GM18517 (cell line): ENCODE results near the gene ADIG.

Experiments used
- ATAC-seq: cut with Tn5 transposase; IDR thresholded peaks from one replicate; pipeline ENCODE4 v1.9.1; 2021; ENCODE audit warnings: mild to moderate bottlenecking, moderate library complexity; ENCODE audit not compliant: unreplicated experiment

Gene ADIG

GRCh38 chr20:38581013-38581412 lies at the start of gene ADIG:
Gene ADIG (plus strand): TSS chr20:38581197. CDS start chr20:38581251, 54 bp downstream.
- no peak for ATAC-seq

- ATAC-seq, result no peak
Measured at GRCh38 chr20:38534756-38535155, 46.2 kb upstream of the ADIG start.

DNA sequence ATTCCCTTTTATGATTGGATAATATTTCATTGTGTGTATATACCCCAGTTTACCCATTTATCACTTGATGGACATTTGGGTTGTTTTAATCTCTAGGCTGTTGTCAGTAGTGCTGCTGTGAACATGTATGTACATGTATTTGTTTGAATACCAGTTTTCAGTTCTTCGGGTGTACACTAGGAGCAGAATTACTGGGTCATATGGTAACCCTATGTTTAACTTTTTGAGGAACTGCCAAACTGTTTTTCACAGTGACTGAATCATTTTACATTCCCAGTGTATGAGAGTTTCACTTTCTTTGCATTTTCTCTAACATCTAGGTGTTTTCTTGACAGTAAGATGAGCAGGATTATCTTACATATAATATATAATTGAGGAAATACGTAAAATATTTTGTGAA lies 44.7 kb upstream of the ADIG start:
- ATAC-seq, result no peak

GRCh38 chr20:38537176-38537575 lies 43.8 kb upstream of the ADIG start:
- ATAC-seq, result no peak

GRCh38 chr20:38538789-38539188 lies 42.2 kb upstream of the ADIG start:
- no peak for ATAC-seq

DNA sequence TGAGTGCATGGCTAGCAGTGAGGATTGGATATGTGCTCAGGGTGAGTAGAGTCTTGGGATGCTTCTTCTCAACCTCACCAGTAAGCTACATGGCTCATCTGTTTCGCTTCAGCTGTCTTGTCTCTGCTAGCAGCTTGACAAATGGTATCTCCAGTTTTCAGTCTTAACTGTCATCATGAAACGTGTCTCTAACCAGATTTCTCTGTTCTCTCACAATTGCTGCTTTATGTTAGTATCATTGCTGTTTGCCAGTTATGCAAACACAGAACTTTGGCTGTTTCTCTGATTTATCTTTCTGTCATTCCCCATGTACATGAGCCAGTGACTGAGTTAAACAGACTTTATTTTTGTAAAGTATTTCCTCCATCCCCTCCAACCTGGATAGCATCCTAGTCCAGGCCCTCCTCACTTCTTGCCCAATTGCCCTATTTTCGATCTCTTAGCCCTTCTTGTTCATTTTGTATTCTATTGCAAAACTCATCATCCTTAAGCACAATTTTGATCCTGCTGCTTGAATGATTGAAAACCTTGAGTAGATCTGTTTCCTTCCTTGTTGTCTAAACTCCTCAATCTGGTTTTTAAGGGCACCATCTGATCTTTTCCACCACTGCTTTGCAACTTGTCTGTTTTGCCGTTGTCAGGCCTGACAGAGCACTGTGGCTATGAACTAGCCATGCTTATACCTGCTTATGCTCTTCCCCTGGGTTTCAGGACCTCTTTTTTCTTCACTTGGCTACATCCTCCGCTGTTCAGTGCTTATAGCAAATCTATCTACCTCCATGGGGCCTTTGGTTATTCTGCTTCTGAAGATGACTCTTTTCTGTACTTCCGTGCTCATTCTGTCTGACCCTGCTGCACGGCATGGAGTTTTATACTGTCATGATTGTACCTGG lies 37.7 kb upstream of the ADIG start:
- no peak for ATAC-seq

- ATAC-seq, result no peak
Measured at GRCh38 chr20:38545771-38546170, 35.2 kb upstream of the ADIG start.

GRCh38 chr20:38547288-38548085 lies 33.5 kb upstream of the ADIG start:
- ATAC-seq, result no peak

GRCh38 chr20:38548356-38549083 lies 32.5 kb upstream of the ADIG start:
- ATAC-seq, result no peak

DNA sequence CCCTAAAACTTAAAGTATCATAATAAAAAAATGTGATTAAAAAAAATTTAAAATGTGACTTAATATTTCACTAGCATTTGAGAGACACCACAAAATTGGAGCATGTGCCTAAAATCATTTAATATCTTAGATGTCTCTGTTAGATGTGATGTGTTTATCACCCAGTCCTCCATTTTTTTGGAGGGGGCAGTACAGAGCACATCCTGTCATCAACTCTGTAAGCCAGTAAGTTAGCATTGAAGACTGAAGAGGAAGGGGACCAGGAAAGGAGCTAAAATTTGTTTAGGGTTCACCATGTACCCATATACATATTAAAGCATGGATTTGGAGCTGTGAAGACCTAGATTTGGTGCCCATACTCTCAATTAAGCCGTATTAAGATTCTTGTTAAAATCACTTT lies 30.7 kb upstream of the ADIG start:
- ATAC-seq, result no peak

- ATAC-seq, result no peak
Measured at GRCh38 chr20:38551056-38551626, 29.9 kb upstream of the ADIG start.

- ATAC-seq, result no peak
Measured at GRCh38 chr20:38554986-38555385, 26.0 kb upstream of the ADIG start.

DNA sequence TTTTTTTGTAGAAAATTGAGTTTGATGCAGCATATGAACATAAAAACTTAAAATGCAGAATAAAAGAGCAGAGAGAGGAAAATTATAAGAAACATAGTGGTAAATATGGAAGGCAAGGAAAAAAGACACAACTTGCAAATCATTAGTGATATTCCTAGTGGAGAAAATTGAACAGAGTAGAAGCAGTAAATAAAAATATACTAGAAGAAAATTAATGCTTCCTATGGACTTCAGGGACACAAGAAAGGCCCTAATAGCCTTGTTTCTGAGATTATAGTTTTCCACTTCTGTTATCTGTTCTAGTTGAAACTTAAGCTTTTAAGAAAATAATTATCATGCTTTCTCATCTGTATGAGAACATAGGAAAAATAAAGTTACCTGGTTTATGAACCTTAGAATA lies 25.6 kb upstream of the ADIG start:
- no peak for ATAC-seq

GRCh38 chr20:38557174-38557573 lies 23.8 kb upstream of the ADIG start:
- no peak for ATAC-seq

DNA sequence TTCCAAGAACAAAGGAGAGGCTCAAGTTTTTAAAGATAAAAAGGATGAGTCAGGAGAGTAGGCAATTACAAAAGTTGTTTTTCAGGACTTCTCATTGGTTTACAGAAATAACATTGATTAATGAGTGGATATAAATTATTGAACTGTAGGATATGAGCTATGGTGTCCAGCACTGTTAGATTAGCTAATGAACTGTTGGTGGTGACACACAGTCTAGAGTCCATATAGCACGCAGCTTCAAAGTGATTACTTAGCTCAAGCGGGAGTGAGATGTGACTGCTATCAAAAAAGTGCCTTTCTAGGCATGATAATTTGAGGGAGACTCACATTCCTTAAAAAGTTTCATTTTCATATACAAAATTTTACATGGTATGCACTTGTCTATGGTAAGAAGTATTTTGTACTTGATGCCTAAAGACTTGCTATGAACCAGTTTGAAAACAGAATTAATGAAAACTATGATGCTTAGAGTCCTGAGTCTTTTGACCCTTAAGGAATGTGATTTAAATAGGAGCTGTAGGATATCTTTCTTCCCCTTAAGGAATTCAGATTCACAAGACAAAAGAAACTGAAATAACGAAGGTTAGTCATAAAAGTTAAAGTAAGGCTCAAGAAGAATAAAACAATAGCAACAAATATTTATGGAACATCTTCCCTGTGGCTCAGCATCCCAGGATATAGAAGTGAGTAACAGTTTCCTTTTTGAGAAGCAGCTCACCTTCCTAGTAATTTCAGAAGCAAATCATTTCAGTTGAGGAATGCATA lies 22.2 kb upstream of the ADIG start:
- no peak for ATAC-seq

GRCh38 chr20:38559764-38560163 lies 21.2 kb upstream of the ADIG start:
- ATAC-seq, result no peak

GRCh38 chr20:38563802-38564431 lies 17.1 kb upstream of the ADIG start:
- ATAC-seq, result no peak

DNA sequence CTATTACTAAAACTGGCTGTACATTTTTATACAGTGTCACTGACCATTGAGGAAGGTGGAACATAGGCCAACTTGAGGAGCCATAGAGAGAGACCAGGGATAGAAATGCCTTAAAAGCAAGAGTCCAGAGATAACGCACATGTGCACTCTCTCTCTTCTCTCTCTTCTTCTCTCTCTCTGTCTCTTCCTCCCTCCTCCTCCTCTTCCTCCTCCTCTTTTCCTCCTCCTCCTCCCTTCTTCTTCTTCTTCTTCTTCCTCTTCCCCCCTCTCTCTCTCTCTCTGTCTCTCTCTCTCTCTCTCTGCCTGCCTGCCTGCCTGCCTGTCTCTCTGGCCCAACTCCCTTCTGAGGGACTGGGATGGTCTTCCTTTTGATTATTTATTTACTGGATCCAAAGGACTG lies 16.3 kb upstream of the ADIG start:
- ATAC-seq, result no peak

DNA sequence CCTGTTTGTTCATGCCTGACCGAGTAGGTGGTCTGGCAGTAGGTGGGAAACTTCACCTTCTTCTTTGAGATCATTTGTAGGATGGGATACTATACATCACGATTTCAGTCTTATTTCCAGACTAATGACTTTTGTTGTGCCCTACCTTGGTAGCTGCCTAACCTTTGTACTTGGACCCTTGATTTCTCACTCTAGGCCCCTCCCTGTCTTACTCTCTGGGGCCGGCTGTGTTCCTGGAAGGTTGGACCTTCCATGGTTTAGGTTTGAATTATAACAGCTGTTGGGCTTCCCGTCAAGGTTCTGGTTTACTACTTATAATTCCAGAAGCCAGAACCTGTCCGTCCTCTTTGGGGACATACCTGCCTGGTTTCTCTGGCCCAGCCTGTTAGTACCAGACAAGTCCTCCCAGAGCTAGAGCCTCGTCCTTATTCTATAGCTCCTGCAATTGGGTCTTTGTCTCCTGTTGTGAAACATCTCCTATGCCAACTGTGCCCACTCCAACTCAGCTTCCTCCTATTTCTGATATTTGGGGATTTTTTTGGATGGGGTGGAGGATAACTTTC lies 14.9 kb upstream of the ADIG start:
- ATAC-seq, result no peak
